ENCODE measurements around the gene CACNA1C. TPM values are rescaled to one million over a fixed set of nuclear protein-coding genes. Genes with fewer than 3 reads are reported as not detected.

The CACNA1C gene
- polyA plus RNA-seq, 1 of the 3 experiments (the other 2 are of a cell fraction): 1.5 TPM

DNA sequence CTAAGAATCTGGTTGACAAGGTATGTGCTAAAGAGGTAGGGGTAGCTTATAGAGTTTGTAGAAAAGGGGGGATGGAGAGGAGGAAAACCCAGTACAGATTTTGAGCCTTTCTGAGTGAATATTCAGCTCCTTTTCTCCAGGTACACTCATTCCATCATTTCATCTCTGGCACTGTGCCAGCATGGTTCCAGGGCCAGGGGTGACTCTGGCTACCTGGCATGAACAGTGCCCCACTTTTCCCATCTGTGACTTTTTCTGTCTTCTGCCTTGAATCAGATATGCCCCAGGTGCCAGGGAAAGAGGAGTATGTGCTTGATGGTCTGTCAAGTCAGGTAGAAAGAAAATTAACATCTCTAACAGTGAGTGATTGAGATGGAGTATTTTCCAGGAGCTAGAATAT is 175.7 kb downstream of the CACNA1C start (continued):
- TF ChIP-seq, protein P1, sequence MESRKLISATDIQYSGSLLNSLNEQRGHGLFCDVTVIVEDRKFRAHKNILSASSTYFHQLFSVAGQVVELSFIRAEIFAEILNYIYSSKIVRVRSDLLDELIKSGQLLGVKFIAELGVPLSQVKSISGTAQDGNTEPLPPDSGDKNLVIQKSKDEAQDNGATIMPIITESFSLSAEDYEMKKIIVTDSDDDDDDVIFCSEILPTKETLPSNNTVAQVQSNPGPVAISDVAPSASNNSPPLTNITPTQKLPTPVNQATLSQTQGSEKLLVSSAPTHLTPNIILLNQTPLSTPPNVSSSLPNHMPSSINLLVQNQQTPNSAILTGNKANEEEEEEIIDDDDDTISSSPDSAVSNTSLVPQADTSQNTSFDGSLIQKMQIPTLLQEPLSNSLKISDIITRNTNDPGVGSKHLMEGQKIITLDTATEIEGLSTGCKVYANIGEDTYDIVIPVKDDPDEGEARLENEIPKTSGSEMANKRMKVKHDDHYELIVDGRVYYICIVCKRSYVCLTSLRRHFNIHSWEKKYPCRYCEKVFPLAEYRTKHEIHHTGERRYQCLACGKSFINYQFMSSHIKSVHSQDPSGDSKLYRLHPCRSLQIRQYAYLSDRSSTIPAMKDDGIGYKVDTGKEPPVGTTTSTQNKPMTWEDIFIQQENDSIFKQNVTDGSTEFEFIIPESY (IDR thresholded peaks at IDR 0.05; ENCODE audit: borderline replicate concordance, low read depth): no peak
- TF ChIP-seq, protein P2, sequence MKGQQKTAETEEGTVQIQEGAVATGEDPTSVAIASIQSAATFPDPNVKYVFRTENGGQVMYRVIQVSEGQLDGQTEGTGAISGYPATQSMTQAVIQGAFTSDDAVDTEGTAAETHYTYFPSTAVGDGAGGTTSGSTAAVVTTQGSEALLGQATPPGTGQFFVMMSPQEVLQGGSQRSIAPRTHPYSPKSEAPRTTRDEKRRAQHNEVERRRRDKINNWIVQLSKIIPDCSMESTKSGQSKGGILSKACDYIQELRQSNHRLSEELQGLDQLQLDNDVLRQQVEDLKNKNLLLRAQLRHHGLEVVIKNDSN (IDR thresholded peaks at IDR 0.05; ENCODE audit: borderline replicate concordance, low read depth): no peak
- no peak for TF ChIP-seq RCOR1 (IDR thresholded peaks at IDR 0.05; ENCODE audit: low read length)
- no peak for TF ChIP-seq NRF1 (IDR thresholded peaks at IDR 0.05; ENCODE audit: low read depth, low read length)
- TF ChIP-seq NFIC (IDR thresholded peaks at IDR 0.05; ENCODE audit: borderline replicate concordance): no peak
- no peak for TF ChIP-seq CHD2 (IDR thresholded peaks at IDR 0.05; ENCODE audit: low read length, partially characterized antibody)
- TF ChIP-seq RFX5 (IDR thresholded peaks at IDR 0.05; ENCODE audit: low read length): no peak
- no peak for TF ChIP-seq TCF12 (IDR thresholded peaks at IDR 0.05)
- no peak for TF ChIP-seq FOXJ3 (CRISPR knock-in tag; IDR thresholded peaks at IDR 0.05)
- no peak for TF ChIP-seq JUND (IDR thresholded peaks at IDR 0.05)

DNA sequence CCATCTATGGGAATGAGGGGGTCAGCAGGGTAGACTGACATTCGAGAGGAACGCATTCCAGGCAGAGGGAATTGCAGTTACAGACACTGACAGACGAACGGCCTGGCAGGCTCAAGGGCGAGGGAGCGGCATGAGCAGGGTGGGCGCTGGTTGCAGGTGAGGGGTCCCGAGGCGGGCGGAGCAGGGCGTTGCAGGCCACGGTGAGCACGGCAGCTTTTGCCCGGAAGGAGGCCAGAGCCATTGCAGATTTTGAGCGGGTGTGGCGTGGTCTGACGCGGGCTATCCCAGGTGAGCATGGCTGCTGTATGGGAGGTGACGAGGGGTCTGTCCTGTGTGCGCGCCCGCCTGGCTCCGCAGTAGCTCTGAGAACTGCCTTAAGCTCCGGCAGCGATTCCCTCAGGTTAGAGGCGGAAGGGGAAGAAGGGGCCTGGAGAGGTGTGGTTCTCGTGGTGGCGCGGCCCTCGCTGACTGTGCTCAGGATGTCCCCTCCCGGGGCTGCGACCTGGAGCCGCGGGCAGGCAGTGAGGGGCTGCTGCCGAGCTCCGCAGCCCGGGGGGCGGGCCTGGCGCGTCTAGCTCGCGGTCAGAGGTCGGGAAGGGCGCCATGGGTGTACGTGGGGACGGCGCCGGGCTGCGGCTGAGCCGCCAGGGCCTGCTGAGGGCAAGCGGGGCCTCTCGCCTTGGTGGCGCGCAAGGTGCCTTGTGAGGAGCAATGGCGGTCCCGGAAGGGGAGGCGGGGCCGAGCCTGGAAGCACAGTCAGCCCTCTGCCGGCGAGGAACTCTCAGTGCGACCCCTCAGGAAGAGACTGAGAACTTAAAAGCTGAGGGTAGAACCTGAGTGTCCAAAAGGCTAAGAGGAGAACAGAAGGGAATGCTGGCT is 177.1 kb downstream of the CACNA1C start:
- Histone ChIP-seq H3K9me2 (no peaks in the 10 kb centered on the region), H3K4me3 (ENCODE audit: low read depth in 2 of 2, low read length in 1 of 2) (no peak overlapping the region), H3K9ac (no peak overlapping the region), H3K9me3 (no peaks in the 10 kb centered on the region), H3F3A (replicated peaks; ENCODE audit: insufficient read depth) (peaks cover 15% of the 10 kb centered on the region), H3K79me2 (ENCODE audit: insufficient read depth) (no peaks in the 10 kb centered on the region), H3K27me3 (ENCODE audit: insufficient read depth) (no peaks in the 10 kb centered on the region), H2AFZ (ENCODE audit: low read depth) (no peak overlapping the region), H3K4me2 (no peak overlapping the region), H3K4me1 (ENCODE audit: control insufficient read depth in 1 of 2, insufficient read depth in 2 of 2, low read depth in 1 of 2, low read length in 1 of 2) (peaks cover 0 to 3% of the 10 kb centered on the region in 2 experiments; a peak in 1 of 4 replicates), H4K20me1 (ENCODE audit: insufficient read depth) (no peaks in the 10 kb centered on the region), H3K36me3 (replicated peaks in 1 of 2; ENCODE audit: control insufficient read depth in 1 of 2, insufficient read depth in 2 of 2, low read length in 1 of 2) (no peaks in the 10 kb centered on the region), H3K27ac (ENCODE audit: low read depth in 2 of 2, low read length in 1 of 2) (no peak overlapping the region)
- ChIA-PET CTCF (interaction anchor here (0.9 kb wide), 1 partner anchor 16 kb away, joined by 3 read pairs; no protein-coding TSS in a partner anchor), POLR2A (no interaction called here)
- WGBS (ENCODE audit: low lambda C conversion rate): 92% methylated on average over 35 of the region's 61 CpGs
- DNase-seq: no peak
- TF ChIP-seq CHD2 (IDR thresholded peaks at IDR 0.05; ENCODE audit: low read length, partially characterized antibody): no peak
- no peak for TF ChIP-seq YY1 (IDR thresholded peaks at IDR 0.05; ENCODE audit: low read depth)
- no peak for TF ChIP-seq FOXM1 (IDR thresholded peaks at IDR 0.05; ENCODE audit: low read depth)
- TF ChIP-seq RXRA (IDR thresholded peaks at IDR 0.05; ENCODE audit: borderline replicate concordance, low read depth): no peak
- no peak for TF ChIP-seq FOSL2 (IDR thresholded peaks at IDR 0.05; ENCODE audit: borderline replicate concordance, low read depth)
- no peak for TF ChIP-seq MXI1 (IDR thresholded peaks at IDR 0.05; ENCODE audit: low read depth, low read length)
